ENCODE results near the gene NT5DC1.
"Not testable (repeated sequence)": the region's sequence is repeated elsewhere in the genome, so short reads cannot be mapped to it uniquely, and the experiment has no call there.

Gene NT5DC1

GRCh38 chr6:116283191-116283590 is 182.5 kb downstream of the NT5DC1 start:
- no peak for TF ChIP-seq CTCF (IDR thresholded peaks at IDR 0.05; ENCODE audit: low read depth, low read length, missing control alignments)
- no peak for DNase-seq
- Histone ChIP-seq H3K27ac (no peak overlapping the region), H3K36me3 (replicated peaks) (peaks cover 3% of the 10 kb centered on the region), H3K4me3 (ENCODE audit: low read depth, low read length) (no peak overlapping the region), H3K27me3 (replicated peaks) (no peaks in the 10 kb centered on the region)
- in situ Hi-C loops (cut with HindIII; ENCODE audit: low pct_ligation_motif_present, low sequenced_read_pairs): no loop called here

- H3K4me3 ChIP-seq (ENCODE audit: low read depth, low read length); H3K27ac ChIP-seq; H3K27me3 ChIP-seq (replicated peaks); DNase-seq; H3K36me3 ChIP-seq (replicated peaks); in situ Hi-C loops (cut with HindIII; ENCODE audit: low pct_ligation_motif_present, low sequenced_read_pairs): not testable (repeated sequence)
Measured at GRCh38 chr6:116284984-116285383, 184.3 kb downstream of the NT5DC1 start.

DNA sequence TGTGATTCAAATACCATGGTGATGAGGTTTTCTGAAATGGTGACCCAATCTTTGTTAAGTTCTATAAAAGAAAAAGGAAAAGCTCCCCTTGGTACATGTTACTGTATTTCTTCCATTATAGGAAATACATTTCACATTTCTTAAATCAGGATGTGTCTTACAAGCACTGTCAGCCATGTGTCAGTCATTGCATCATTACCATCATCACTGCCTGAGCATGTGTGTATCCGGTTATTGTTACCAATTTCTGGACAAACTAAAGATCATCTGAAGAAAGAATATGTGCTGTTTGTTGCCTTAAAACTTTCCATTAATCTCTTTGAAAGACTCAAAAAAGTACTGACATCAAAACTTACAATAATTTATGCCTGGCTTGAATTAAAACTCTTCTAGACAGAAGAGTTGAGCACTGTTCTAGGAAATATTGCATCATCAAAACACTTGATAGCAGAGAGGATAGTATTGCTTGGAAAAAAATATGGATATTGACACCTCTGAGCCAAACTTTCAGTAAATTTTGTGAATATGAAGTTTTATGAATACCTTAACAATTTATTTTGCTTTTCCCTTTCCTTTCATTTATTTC is 186.2 kb downstream of the NT5DC1 start:
- H3K27ac ChIP-seq: no peak overlapping the region
- no peak for DNase-seq
- H3K27me3 ChIP-seq (replicated peaks): no peaks in the 10 kb centered on the region
- in situ Hi-C loops (cut with HindIII; ENCODE audit: low pct_ligation_motif_present, low sequenced_read_pairs): no loop called here
- no peak overlapping the region for H3K4me3 ChIP-seq (ENCODE audit: low read depth, low read length)
- no peak for TF ChIP-seq CTCF (IDR thresholded peaks at IDR 0.05; ENCODE audit: low read depth, low read length, missing control alignments)
- no peaks in the 10 kb centered on the region for H3K36me3 ChIP-seq (replicated peaks)

DNA sequence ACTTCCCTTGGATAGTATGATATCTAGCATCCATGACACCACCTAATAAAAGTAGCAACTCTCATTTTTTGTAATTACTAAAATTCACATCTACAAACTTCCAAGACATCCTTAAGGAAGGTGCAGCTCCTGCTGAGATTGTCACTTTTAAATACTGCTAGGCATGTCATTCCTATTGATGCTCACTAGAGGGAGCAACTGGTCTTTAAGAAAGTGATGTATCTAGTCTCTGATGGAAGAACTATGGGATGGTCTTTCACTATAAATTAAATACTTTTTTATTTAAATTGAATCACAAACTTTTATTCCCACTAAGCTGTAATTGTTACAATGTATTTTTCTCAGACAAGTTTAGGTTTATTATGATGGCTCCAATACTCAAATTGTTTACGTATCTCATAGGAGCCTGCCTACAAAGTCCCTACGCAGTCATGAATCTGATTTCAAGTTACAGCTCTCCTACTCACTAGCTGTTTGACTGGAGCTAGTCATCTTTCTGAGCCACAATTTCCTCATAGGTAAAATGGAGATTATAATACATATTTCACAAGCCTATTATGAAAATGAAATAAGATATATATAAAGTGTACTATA is 187.1 kb downstream of the NT5DC1 start:
- H3K27ac ChIP-seq: no peak overlapping the region
- TF ChIP-seq CTCF (IDR thresholded peaks at IDR 0.05; ENCODE audit: low read depth, low read length, missing control alignments): peak; percentile 70
- DNase-seq: no peak
- H3K4me3 ChIP-seq (ENCODE audit: low read depth, low read length): no peak overlapping the region
- no peaks in the 10 kb centered on the region for H3K27me3 ChIP-seq (replicated peaks)
- no peaks in the 10 kb centered on the region for H3K36me3 ChIP-seq (replicated peaks)
- in situ Hi-C loops (cut with HindIII; ENCODE audit: low pct_ligation_motif_present, low sequenced_read_pairs): no loop called here

DNA sequence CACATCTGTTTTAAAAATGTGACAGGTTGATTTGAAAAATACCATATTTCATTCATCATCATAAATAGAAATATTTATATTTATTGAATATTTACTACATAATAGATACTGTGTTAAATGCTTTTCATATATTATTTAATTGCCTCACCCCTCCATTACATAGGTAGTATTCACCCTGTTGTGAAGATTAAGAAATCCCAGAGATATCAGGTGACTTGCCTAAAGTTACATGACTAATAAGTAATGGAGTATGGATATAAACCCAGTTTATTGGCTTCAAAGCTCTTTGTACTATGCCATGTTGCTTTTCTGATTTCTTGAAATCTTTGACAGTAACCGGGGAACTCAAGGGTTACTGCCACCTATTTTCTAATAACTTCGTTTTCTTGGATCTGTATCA is 189.2 kb downstream of the NT5DC1 start:
- DNase-seq: no peak
- Histone ChIP-seq H3K27me3 (replicated peaks) (no peaks in the 10 kb centered on the region), H3K27ac (no peak overlapping the region), H3K36me3 (replicated peaks) (no peaks in the 10 kb centered on the region), H3K4me3 (ENCODE audit: low read depth, low read length) (no peak overlapping the region)
- TF ChIP-seq CTCF (IDR thresholded peaks at IDR 0.05; ENCODE audit: low read depth, low read length, missing control alignments): no peak
- in situ Hi-C loops (cut with HindIII; ENCODE audit: low pct_ligation_motif_present, low sequenced_read_pairs): no loop called here

DNA sequence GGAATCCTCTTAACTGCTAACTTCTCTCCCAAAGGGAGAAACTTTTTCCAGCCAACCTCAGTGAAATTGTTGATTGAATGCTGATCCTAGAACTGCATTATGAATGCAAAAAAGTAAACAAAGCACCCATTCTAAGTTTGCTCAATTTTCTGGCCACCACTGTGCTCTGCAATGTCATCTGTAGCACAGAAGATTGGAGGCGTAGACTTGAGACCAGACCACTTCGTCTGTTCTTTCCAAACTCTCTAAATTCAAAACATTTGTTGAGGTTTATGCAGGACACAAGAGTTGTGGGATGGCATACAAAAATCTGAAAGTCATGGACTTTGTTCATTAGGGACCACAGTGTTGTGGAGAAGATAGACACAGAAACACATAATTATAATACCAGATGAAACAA is 190.1 kb downstream of the NT5DC1 start:
- Histone ChIP-seq H3K27ac (no peak overlapping the region), H3K4me3 (ENCODE audit: low read depth, low read length) (no peak overlapping the region), H3K27me3 (replicated peaks) (no peaks in the 10 kb centered on the region), H3K36me3 (replicated peaks) (no peaks in the 10 kb centered on the region)
- TF ChIP-seq CTCF (IDR thresholded peaks at IDR 0.05; ENCODE audit: low read depth, low read length, missing control alignments): no peak
- DNase-seq: no peak
- in situ Hi-C loops (cut with HindIII; ENCODE audit: low pct_ligation_motif_present, low sequenced_read_pairs): no loop called here

Data from brain microvascular endothelial cell (primary cell).